Activated T-cell treated with anti-CD3 and anti-CD28 coated beads for 48 hours (primary cell): ENCODE results near the gene HINFP.
"Not testable (repeated sequence)": the region's sequence is repeated elsewhere in the genome, so short reads cannot be mapped to it uniquely, and the experiment has no call there.

ENCODE experiments used
- DNase-seq: peaks from one replicate; pipeline ENCODE4 v3.0.0-alpha.2; 2020; ENCODE audit warnings: low read depth

Gene HINFP

GRCh38 chr11:119155733-119156492, 34.5 kb downstream of the HINFP start:
- DNase-seq, result no peak

GRCh38 chr11:119156496-119156895, 35.1 kb downstream of the HINFP start:
- no peak for DNase-seq

- DNase-seq, result no peak
Observed at GRCh38 chr11:119157063-119157462, 35.7 kb downstream of the HINFP start.

GRCh38 chr11:119158467-119158866, 37.1 kb downstream of the HINFP start:
- no peak for DNase-seq

- DNase-seq, result no peak
Observed at GRCh38 chr11:119160151-119160550, 38.8 kb downstream of the HINFP start.

DNA sequence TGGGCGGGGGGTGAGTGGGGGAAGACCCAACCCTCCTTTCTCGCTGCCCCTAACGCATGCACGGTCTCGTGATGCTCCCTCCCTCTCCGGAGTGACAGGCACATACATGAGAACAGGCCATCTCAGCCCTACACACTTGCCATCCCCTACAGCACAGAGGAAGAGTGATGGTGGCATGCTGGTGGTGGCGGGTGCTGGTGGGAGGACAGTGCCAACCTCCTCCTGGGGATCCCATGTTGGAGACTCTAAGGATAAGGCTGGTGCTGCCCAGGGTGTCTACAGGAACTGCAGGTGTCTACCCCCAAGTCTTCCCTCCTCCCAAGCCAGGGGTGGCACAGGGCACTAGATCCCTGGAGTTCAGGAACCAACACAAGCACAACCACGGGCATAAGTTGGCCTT, 40.5 kb downstream of the HINFP start:
- DNase-seq, result no peak

DNA sequence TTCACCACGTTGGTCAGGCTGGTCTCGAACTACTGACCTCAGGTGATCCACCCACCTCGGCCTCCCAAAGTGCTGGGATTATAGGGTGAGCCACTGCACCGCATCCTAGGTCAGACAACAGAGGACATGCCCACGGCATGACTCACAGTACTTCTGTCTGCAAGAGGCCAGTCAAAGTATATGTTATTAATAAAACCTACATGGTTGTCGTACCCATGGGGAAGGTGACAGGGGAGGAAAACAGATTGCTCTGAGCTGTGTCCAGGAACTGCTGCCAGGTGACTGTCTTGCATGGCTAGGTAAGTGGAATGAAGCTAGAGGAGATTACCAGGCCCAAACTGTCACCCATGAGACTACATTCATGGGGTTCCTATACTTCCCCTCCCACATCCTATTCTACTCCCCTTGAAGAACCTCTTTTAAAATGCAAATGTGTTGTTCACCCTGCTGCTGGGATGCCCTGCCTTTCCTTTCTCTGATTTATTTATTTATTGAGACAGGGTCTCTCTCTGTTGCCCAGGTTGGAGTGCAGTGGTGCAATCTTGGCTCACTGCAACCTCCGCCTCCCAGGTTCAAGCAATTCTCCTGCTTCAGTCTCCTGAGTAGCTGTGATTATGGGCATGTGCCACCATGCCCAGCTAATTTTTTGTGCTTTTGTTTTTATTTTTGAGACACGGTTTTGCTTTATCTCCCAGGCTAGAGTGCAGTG, 45.1 kb downstream of the HINFP start:
- DNase-seq, result no peak

DNA sequence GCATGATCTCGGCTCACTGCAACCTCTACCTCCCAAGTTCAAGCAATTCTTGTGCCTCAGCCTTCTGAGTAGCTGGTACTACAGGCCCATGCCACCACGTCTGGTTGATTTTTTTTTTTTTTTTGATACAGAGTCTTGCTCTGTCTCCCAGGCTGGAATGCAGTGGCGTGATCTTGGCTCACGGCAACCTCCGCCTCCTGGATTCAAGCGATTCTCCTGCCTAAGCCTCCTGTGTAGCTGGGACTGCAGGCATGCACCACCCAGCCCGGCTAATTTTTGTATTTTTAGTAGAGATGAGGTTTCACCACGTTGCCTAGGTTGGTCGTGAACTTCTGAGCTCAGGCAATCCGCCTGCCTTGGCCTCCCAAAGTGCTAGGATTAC, 45.7 kb downstream of the HINFP start:
- DNase-seq, result not testable (repeated sequence)

DNA sequence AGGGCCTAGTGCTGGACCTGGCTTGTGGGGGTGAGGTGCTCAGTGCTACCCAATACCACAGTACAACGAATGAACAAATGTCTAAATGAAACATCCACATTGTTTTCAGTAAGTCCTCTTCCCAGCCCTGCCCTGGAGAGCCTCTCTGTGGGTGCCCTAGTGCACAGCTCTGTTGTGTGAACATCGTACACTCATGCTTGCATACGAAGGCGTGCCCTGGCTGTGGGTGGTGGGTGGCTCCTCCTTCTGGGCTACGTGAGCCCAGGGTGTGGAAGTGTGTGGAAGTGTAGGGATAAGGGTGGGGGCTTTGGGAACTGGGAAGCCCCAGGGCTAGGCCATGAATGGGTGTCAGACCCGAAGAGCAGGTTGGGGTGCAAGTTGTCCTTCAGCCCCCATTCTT, 46.6 kb downstream of the HINFP start:
- DNase-seq, result no peak

GRCh38 chr11:119168471-119169281, 47.3 kb downstream of the HINFP start, which contains the start of gene NLRX1:
Gene NLRX1 (plus strand): TSS chr11:119168725. CDS start chr11:119171404, 2,679 bp downstream.
- peak; percentile 80 for DNase-seq

DNA sequence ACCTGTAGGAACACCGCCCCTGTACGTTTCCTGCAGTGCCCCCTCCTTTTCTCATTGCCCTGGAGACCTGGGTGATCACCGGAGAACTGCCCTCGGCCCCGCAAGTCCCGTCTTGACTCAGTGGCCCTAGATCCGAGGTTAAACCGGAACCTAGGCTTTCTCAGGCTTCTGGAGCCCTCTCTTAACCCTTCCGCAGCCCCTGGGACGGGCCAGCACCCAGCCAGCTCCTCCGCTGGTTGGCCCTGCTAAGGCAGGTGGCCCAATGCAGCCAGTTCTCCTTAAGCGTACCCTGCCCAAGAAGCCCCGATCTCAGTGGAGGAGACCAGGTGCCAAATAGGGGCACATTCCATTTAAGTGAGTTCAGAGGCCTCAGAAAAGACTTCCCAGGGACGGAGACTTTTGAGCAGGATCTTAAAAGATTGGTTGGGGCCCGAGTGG, 47.9 kb downstream of the HINFP start:
- peak; percentile 48 for DNase-seq

GRCh38 chr11:119172513-119172912, 51.1 kb downstream of the HINFP start:
- no peak for DNase-seq

- DNase-seq, result no peak
Observed at GRCh38 chr11:119173453-119173852, 52.1 kb downstream of the HINFP start.

GRCh38 chr11:119175493-119176077, 54.2 kb downstream of the HINFP start:
- no peak for DNase-seq

DNA sequence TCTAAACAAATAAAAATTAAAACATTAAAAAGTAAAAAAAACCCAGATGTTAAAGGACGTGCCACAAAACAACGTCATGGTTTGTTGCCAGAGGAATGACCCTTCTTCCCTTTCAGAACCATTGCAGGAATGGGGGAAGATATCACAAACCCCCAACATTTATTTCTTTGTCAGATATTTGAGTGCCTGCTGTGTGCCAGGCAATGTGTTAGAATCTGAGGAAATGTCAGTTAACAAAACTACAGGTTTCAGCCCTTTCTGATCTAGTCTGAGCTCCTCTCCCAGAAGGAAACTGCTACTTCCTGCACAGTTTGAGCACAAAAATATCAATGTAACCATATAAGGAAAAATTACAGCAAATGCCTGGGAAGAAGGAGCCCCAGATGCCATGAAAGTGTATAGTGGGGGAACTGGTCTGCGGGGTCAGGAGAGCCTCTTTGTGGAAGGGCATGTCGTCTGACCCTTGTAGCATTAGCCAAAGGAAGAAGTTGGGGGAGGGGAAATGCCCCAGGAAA, 56.8 kb downstream of the HINFP start:
- DNase-seq, result no peak

DNA sequence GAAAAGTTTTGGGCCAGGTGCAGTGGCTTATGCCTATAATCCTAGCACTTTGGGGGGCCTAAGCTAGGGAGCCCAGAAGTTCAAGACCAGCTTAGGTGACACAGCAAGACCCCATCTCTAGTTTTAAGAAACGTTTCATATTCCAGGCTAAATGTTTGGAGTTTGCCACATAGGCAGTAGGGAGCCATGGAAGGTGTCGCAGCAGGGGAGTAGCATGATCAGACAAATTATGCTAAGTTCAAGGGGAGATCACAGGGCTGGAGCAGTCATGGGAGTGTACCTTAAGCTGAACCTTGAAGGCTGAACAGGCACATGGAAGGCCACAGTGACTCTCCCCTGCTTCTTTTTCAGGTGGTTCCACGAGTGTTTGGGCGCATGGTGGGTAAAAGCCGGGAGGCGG, 58.0 kb downstream of the HINFP start:
- no peak for DNase-seq

DNA sequence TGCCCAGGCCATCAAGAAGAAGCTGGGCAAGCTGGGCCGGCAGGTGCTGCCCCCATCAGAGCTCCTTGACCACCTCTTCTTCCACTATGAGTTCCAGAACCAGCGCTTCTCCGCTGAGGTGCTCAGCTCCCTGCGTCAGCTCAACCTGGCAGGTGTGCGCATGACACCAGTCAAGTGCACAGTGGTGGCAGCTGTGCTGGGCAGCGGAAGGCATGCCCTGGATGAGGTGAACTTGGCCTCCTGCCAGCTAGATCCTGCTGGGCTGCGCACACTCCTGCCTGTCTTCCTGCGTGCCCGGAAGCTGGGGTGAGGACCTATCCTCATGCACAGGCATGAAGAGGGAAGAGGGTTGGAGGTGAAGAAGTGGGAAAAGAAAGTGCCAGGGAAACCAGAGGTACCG, 58.6 kb downstream of the HINFP start:
- DNase-seq, result no peak

- DNase-seq, result no peak
Observed at GRCh38 chr11:119180729-119181676, 59.6 kb downstream of the HINFP start.

DNA sequence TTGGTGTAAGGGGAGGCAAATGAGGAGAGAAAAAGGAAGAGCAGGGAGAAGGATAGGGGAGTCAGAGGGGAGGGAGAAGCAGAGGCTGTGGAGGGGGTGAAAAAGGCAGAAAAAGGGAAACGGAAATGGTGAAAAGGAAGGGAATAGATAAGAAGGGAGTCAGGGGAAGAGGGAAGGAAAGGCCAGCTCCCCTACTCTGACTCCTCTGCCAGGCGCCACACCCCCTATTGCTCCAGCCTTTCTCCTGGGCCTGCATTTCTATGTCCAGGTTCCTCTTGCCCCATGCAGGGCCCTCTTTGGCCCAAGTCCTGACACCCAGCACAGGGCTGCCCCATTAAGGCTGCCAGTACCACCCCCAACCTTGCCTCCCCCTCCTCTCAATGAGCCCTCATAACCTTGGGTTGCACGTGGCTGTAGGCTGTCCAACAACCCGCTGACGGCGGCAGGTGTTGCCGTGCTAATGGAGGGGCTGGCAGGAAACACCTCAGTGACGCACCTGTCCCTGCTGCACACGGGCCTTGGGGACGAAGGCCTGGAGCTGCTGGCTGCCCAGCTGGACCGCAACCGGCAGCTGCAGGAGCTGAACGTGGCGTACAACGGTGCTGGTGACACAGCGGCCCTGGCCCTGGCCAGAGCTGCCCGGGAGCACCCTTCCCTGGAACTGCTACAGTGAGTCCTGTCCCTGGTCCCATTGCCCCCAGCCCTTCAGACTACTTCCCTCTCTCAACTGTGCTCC, 60.5 kb downstream of the HINFP start:
- no peak for DNase-seq

DNA sequence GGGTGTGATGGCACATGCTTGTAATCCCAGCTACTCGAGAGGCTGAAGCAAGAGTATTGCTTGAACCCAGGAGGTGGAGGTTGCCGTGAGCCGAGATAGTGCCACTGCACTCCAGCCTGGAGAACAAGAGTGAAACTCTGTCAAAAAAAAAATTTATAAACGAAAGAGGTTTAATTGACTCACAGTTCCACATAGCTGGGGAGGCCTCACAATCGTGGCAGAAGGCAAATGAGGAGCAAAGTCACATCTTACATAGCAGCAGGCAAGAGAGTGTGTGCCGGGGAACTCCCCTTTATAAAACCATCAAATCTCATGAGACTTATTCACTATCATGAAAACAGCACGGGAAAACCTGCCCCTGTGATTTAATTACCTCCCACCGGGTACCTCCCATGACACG, 63.0 kb downstream of the HINFP start:
- DNase-seq, result not testable (repeated sequence)
